Gastrocnemius medialis (tissue), 4 donors: ENCODE measurements around the gene CIT.

Experiments used
- CTCF ChIP-seq, 5 experiments: fragments of 450-650 bp in 3 of 5; fragments of 200-600 bp in 2 of 5; sonication (generic) in 2 of 5; IDR thresholded peaks in 4 of 5; conservative IDR thresholded peaks in 1 of 5; 1 replicate in 4 of 5; 2 replicates in 1 of 5; pipeline ENCODE4 v1.5.1; 2016 to 2019; ENCODE audit warnings: antibody characterized with exemption in 5 of 5, mild to moderate bottlenecking in 3 of 5, moderate library complexity in 3 of 5
- POLR2A ChIP-seq, 2 donors: fragments of 450-650 bp; IDR thresholded peaks; one replicate each; pipeline ENCODE4 v1.6.1; 2017; ENCODE audit warnings: antibody characterized with exemption in 2 of 2, mild to moderate bottlenecking in 2 of 2, moderate library complexity in 2 of 2

- TF ChIP-seq CTCF (IDR thresholded peaks at IDR 0.05 in 4 of 5, conservative IDR thresholded peaks at IDR 0.05 in 1 of 5): no peak
- TF ChIP-seq POLR2A (IDR thresholded peaks at IDR 0.05): no peak
Measured at GRCh38 chr12:119666226-119666795, 210.8 kb downstream of the CIT start.
